HL-60 (cell line): Measurements from ENCODE around the gene ACTRT2.

Source experiments
- DNase-seq, 2 experiments: peaks; one replicate each; pipeline ENCODE4 v3.0.0-alpha.2; 2010 to 2020; ENCODE audit warnings: low read depth in 1 of 2, low spot score in 1 of 2
- H3K27ac ChIP-seq: fragments of 250-450 bp; sonication (Bioruptor Pico); replicated peaks from 2 replicates; pipeline ENCODE4 v1.5.1; 2020; ENCODE audit warnings: mild to moderate bottlenecking, moderate library complexity
- H3K27me3 ChIP-seq: fragments of 250-450 bp; sonication (Bioruptor Pico); 2 replicates; pipeline ENCODE4 v1.5.1; 2021; ENCODE audit warnings: mild to moderate bottlenecking, moderate library complexity; ENCODE audit not compliant: insufficient read depth, poor library complexity, severe bottlenecking
- H3K4me3 ChIP-seq: replicated peaks from 2 replicates; pipeline ENCODE4 v1.5.1; 2011; ENCODE audit warnings: mild to moderate bottlenecking, control low read depth, low read length; ENCODE audit not compliant: insufficient read depth
- CTCF ChIP-seq: IDR thresholded peaks from one replicate; pipeline ENCODE4 v1.5.1; 2011; ENCODE audit warnings: low read length, control low read depth, inconsistent platforms; ENCODE audit not compliant: insufficient read depth
- GABPA ChIP-seq: IDR thresholded peaks from 2 replicates; pipeline ENCODE4 v1.6.1; 2012; ENCODE audit warnings: low read depth
- POLR2AphosphoS5 ChIP-seq: IDR thresholded peaks from 2 replicates; pipeline ENCODE4 v1.6.1; 2012; ENCODE audit warnings: low read depth
- REST ChIP-seq: IDR thresholded peaks from 2 replicates; pipeline ENCODE4 v1.6.1; 2012; ENCODE audit warnings: low read depth; ENCODE audit not compliant: insufficient replicate concordance
- SPI1 ChIP-seq: IDR thresholded peaks from 2 replicates; pipeline ENCODE4 v1.6.1; 2012; ENCODE audit warnings: low read depth, mild to moderate bottlenecking, borderline replicate concordance

Gene ACTRT2

GRCh38 chr1:3022511-3022973 is 1.3 kb downstream of the ACTRT2 start:
- TF ChIP-seq GABPA (no peak), POLR2AphosphoS5 (no peak), SPI1 (no peak), REST (no peak), CTCF (no peak)
- no peak for DNase-seq
- H3K27ac ChIP-seq, result no peak overlapping the region
- no peak overlapping the region for H3K4me3 ChIP-seq
- no peaks in the 10 kb centered on the region for H3K27me3 ChIP-seq

- DNase-seq, result no peak
- Histone ChIP-seq H3K4me3 (no peak overlapping the region), H3K27me3 (no peaks in the 10 kb centered on the region), H3K27ac (no peak overlapping the region)
- TF ChIP-seq CTCF (no peak), GABPA (no peak), SPI1 (no peak), REST (no peak), POLR2AphosphoS5 (no peak)
Observed at GRCh38 chr1:3022976-3023375, 1.7 kb downstream of the ACTRT2 start.

GRCh38 chr1:3024019-3024418 is 2.8 kb downstream of the ACTRT2 start:
- Histone ChIP-seq H3K27me3 (no peaks in the 10 kb centered on the region), H3K27ac (no peak overlapping the region), H3K4me3 (no peak overlapping the region)
- DNase-seq, result peak in 1 of 2 experiments; percentile 1
- TF ChIP-seq SPI1, result no peak
- no peak for TF ChIP-seq GABPA
- no peak for TF ChIP-seq REST
- TF ChIP-seq CTCF, result no peak
- no peak for TF ChIP-seq POLR2AphosphoS5
